B cell (primary cell): ENCODE results near the gene WDFY2. TPM values are rescaled to one million over a fixed set of nuclear protein-coding genes. Genes with fewer than 3 reads are reported as not detected.
A peak's percentile ranks its signal among the peaks of the same experiment; 100 is the strongest.

Experiments used
- ATAC-seq: fragments of 200-7000 bp; cut with Tn5 transposase; one replicate; pipeline ENCODE4 v1.10.0; 2021; ENCODE audit warnings: low read depth, mild to moderate bottlenecking, moderate number of reproducible peaks, moderate library complexity
- CTCF ChIA-PET: fragments of 350-600 bp; sonication (Branson Sonifier 250); formaldehyde crosslinking; loops from one replicate; lab custom pipeline; 2021; ENCODE audit warnings: antibody characterized with exemption, inconsistent platforms; lab: Charles Lee
- POLR2A ChIA-PET: fragments of 350-600 bp; sonication (Branson Sonifier 250); formaldehyde crosslinking; loops from one replicate; lab custom pipeline; 2021; ENCODE audit warnings: antibody characterized with exemption; lab: Charles Lee
- DNase-seq: peaks from one replicate; pipeline ENCODE4 v3.0.0; 2013
- H2AFZ ChIP-seq: 2 replicates; pipeline ENCODE4 v1.6.1; 2012; ENCODE audit warnings: mild to moderate bottlenecking, low read depth, low read length; ENCODE audit not compliant: insufficient read depth, poor library complexity, severe bottlenecking
- H3K27ac ChIP-seq, 2 donors: 1 replicate in 1 of 2; 2 replicates in 1 of 2; pipeline ENCODE4 v1.5.1; 2012 to 2013; ENCODE audit warnings: low read length in 2 of 2, mild to moderate bottlenecking in 2 of 2, moderate library complexity in 1 of 2
- H3K27me3 ChIP-seq, 4 experiments: fragments of 200-600 bp in 1 of 4; sonication (generic) in 1 of 4; replicated peaks in 1 of 4; 1 replicate in 2 of 4; 2 replicates in 2 of 4; pipeline versions ENCODE4 v1.6.1 to v1.7.0; 2013 to 2016; ENCODE audit warnings: low read length in 3 of 4, mild to moderate bottlenecking in 2 of 4, mixed read lengths in 1 of 4, moderate library complexity in 1 of 4; ENCODE audit not compliant: insufficient read depth in 4 of 4, control insufficient read depth in 3 of 4; ENCODE audit errors: control extremely low read depth in 1 of 4
- H3K36me3 ChIP-seq, 2 experiments: replicated peaks in 1 of 2; 1 replicate in 1 of 2; 2 replicates in 1 of 2; pipeline versions ENCODE4 v1.6.1 to v1.7.1; 2013; ENCODE audit warnings: low read length in 1 of 2; ENCODE audit not compliant: insufficient read depth in 2 of 2, control insufficient read depth in 1 of 2; ENCODE audit errors: control extremely low read depth in 1 of 2, extremely low read depth in 1 of 2
- H3K4me1 ChIP-seq, 2 donors: fragments of 200-600 bp in 1 of 2; sonication (generic) in 1 of 2; 1 replicate in 1 of 2; 2 replicates in 1 of 2; pipeline versions ENCODE4 v1.5.1 to v1.6.1; 2013 to 2017; ENCODE audit warnings: low read length in 2 of 2; ENCODE audit not compliant: control insufficient read depth in 2 of 2, insufficient read depth in 2 of 2
- H3K4me2 ChIP-seq: replicated peaks from 2 replicates; pipeline ENCODE3; 2012; ENCODE audit warnings: mild to moderate bottlenecking, low read depth, low read length; ENCODE audit not compliant: poor library complexity, severe bottlenecking
- H3K4me3 ChIP-seq, 5 experiments: fragments of 200-600 bp in 1 of 5; sonication (generic) in 1 of 5; 1 replicate in 3 of 5; 2 replicates in 2 of 5; pipeline versions ENCODE4 v1.5.1 to v1.7.0; 2011 to 2016; ENCODE audit warnings: low read length in 4 of 5, mild to moderate bottlenecking in 4 of 5, low read depth in 2 of 5, control low read depth in 1 of 5, moderate library complexity in 1 of 5; ENCODE audit not compliant: insufficient read depth in 1 of 5; ENCODE audit errors: control extremely low read depth in 1 of 5, extremely low read depth in 1 of 5
- H3K79me2 ChIP-seq: fragments of 200-600 bp; sonication (generic); one replicate; pipeline ENCODE4 v1.6.0; 2016; ENCODE audit warnings: low read length; ENCODE audit not compliant: control insufficient read depth, insufficient read depth
- H3K9ac ChIP-seq: fragments of 200-600 bp; sonication (generic); 2 replicates; pipeline ENCODE4 v1.6.1; 2017; ENCODE audit warnings: mild to moderate bottlenecking, low read length, moderate library complexity
- H3K9me3 ChIP-seq, 3 donors: one replicate each; pipeline versions ENCODE4 v1.6.1 to v1.7.1; 2013; ENCODE audit warnings: low read length in 2 of 3; ENCODE audit not compliant: control insufficient read depth in 2 of 3, insufficient read depth in 1 of 3; ENCODE audit errors: control extremely low read depth in 1 of 3
- H4K20me1 ChIP-seq: 2 replicates; pipeline ENCODE4 v1.6.0; 2012; ENCODE audit warnings: mild to moderate bottlenecking, low read length; ENCODE audit not compliant: insufficient read depth, control insufficient read depth, poor library complexity, severe bottlenecking
- H3K27ac Mint-ChIP-seq: one replicate; pipeline ENCODE4 v1.8.0; 2021; ENCODE audit warnings: mixed read lengths
- H3K27me3 Mint-ChIP-seq: one replicate; pipeline ENCODE4 v1.8.0; 2021; ENCODE audit warnings: mixed read lengths
- H3K4me1 Mint-ChIP-seq: one replicate; pipeline ENCODE4 v1.8.0; 2021; ENCODE audit warnings: mixed read lengths
- H3K4me3 Mint-ChIP-seq: one replicate; pipeline ENCODE4 v1.8.0; 2021; ENCODE audit warnings: mixed read lengths
- H3K9me3 Mint-ChIP-seq: one replicate; pipeline ENCODE4 v1.8.0; 2022; ENCODE audit warnings: mixed read lengths; ENCODE audit not compliant: insufficient read depth
- CTCF ChIP-seq: fragments of 200-600 bp; IDR thresholded peaks from one replicate; pipeline ENCODE4 v1.8.0; 2022; ENCODE audit warnings: antibody characterized with exemption, mild to moderate bottlenecking
- EZH2 ChIP-seq: IDR thresholded peaks from 2 replicates; pipeline ENCODE4 v1.6.1; 2012; ENCODE audit warnings: borderline replicate concordance, low read depth, mild to moderate bottlenecking, moderate library complexity, low read length; ENCODE audit not compliant: insufficient read depth, poor library complexity, severe bottlenecking
- WGBS: methylation state at CpG from one replicate; pipeline ENCODE4 v1.1.5; 2013; ENCODE audit warnings: missing lambda C conversion rate; ENCODE audit not compliant: insufficient coverage; 5-methylcytosine and 5-hydroxymethylcytosine counted together
- intact Hi-C: fragments of 100-400 bp; cut with micrococcal nuclease; formaldehyde crosslinking; loops from one replicate; pipeline ENCODE4 v1.10.0; 2022
- polyA plus RNA-seq: library from polyadenylated mRNA; depleted of rRNA; stranded (reverse); fragments of >200 nt; gene quantifications from 2 replicates; pipeline ENCODE4 v1.2.3, GENCODE V29; 2012
- total RNA-seq, 2 donors: library from RNA; stranded (reverse); fragments of 120-200 nt in 1 of 2; gene quantifications; 1 replicate in 1 of 2; 2 replicates in 1 of 2; pipeline versions ENCODE4 v1.2.3 to v1.2.4, GENCODE V29; 2013 to 2022

WDFY2 gene
- total and polyA plus RNA-seq, 2 donors (not counting 1 experiment from before 2014, with no cell fraction given) = 12.4 to 47.7 TPM

GRCh38 chr13:51806566-51806965 is 222.3 kb downstream of the WDFY2 start:
- ATAC-seq (no peak), DNase-seq (peak; percentile 47)
- Histone ChIP-seq H3K27me3 (no peaks in the 10 kb centered on the region), H3K36me3 (no peaks in the 10 kb centered on the region), H3K27ac (no peak overlapping the region), H3K4me3 (no peak overlapping the region), H3K4me2 (no peak overlapping the region), H3K9me3 (no peaks in the 10 kb centered on the region), H3K9ac (no peak overlapping the region), H3K4me1 (peaks cover 27 to 36% of the 10 kb centered on the region in 2 donors), H2AFZ (no peak overlapping the region), H4K20me1 (no peaks in the 10 kb centered on the region), H3K79me2 (no peaks in the 10 kb centered on the region)
- POLR2A ChIA-PET = no interaction called here
- Mint-ChIP-seq H3K4me3 (no peak overlapping the region), H3K4me1 (peaks cover 47% of the 10 kb centered on the region), H3K27me3 (no peaks in the 10 kb centered on the region), H3K9me3 (no peaks in the 10 kb centered on the region), H3K27ac (peak overlapping the region; percentile 50)
- intact Hi-C loops = loop anchor here (10.0 kb wide), 1 partner anchor 582 kb away; the partner anchor contains the start of gene FAM124A
- no peak for TF ChIP-seq CTCF
- TF ChIP-seq EZH2 = no peak
- 90% methylated on average over 1 of the region's 2 CpGs for WGBS
- CTCF ChIA-PET = interaction anchor here (0.6 to 2.1 kb wide), 3 partner anchors 9 to 208 kb away, joined by 3 to 10 read pairs (median 9); no protein-coding TSS in a partner anchor

- no peaks in the 10 kb centered on the region for H3K9me3 Mint-ChIP-seq
- Histone ChIP-seq H3K9ac (no peak overlapping the region), H3K4me1 (peaks cover 32 to 39% of the 10 kb centered on the region in 2 donors), H4K20me1 (no peaks in the 10 kb centered on the region), H3K9me3 (no peaks in the 10 kb centered on the region), H3K27me3 (no peaks in the 10 kb centered on the region), H3K79me2 (no peaks in the 10 kb centered on the region), H3K27ac (no peak overlapping the region), H3K4me2 (no peak overlapping the region), H2AFZ (no peak overlapping the region), H3K36me3 (no peaks in the 10 kb centered on the region), H3K4me3 (no peak overlapping the region)
- ChIA-PET POLR2A (no interaction called here), CTCF (interaction anchor here (1.6 to 2.1 kb wide), 2 partner anchors 8 to 9 kb away, joined by 9 to 10 read pairs; no protein-coding TSS in a partner anchor)
- no peak for TF ChIP-seq EZH2
- TF ChIP-seq CTCF = no peak
- intact Hi-C loops = loop anchor here (10.0 kb wide), 1 partner anchor 582 kb away; the partner anchor contains the start of gene FAM124A
- no peak overlapping the region for H3K4me3 Mint-ChIP-seq
- no peak for ATAC-seq
- H3K27me3 Mint-ChIP-seq = no peaks in the 10 kb centered on the region
- no peak for DNase-seq
- no CpG with 5 or more reads among the region's 5 CpGs for WGBS
- peaks cover 48% of the 10 kb centered on the region for H3K4me1 Mint-ChIP-seq
- no peak overlapping the region for H3K27ac Mint-ChIP-seq
Measured at GRCh38 chr13:51807041-51807440, 222.8 kb downstream of the WDFY2 start.
